GM10248 (cell line): ENCODE results near the gene FSTL4.
A peak's percentile ranks its signal among the peaks of the same experiment; 100 is the strongest.

Experiments
- CTCF ChIA-PET: fragments of 300-600 bp; sonication (Branson Sonifier 250); formaldehyde crosslinking; extraction: SDS; loops from one replicate; lab custom pipeline; 2021; ENCODE audit warnings: antibody characterized with exemption; lab: Yijun Ruan, JAX
- POLR2A ChIA-PET: fragments of 350-650 bp; sonication (Branson Sonifier 250); formaldehyde crosslinking; extraction: SDS; loops from one replicate; lab custom pipeline; 2020; ENCODE audit warnings: antibody characterized with exemption; lab: Yijun Ruan, JAX
- DNase-seq: peaks from one replicate; pipeline ENCODE4 v3.0.0; 2012; ENCODE audit errors: extremely low spot score
- CTCF ChIP-seq: IDR thresholded peaks from 2 replicates; pipeline ENCODE4 v1.5.1; 2012; ENCODE audit warnings: mild to moderate bottlenecking, low read depth; ENCODE audit errors: extremely low read depth, missing control alignments, control extremely low read depth

Gene FSTL4

GRCh38 chr5:133244242-133244641, 368.1 kb downstream of the FSTL4 start:
- ChIA-PET CTCF (interaction anchor here (1.2 to 5.9 kb wide), 5 partner anchors 11 to 132 kb away, joined by 3 to 35 read pairs (median 9); no protein-coding TSS in a partner anchor), POLR2A (no interaction called here)
- DNase-seq: peak; percentile 71
- TF ChIP-seq CTCF: no peak

DNA sequence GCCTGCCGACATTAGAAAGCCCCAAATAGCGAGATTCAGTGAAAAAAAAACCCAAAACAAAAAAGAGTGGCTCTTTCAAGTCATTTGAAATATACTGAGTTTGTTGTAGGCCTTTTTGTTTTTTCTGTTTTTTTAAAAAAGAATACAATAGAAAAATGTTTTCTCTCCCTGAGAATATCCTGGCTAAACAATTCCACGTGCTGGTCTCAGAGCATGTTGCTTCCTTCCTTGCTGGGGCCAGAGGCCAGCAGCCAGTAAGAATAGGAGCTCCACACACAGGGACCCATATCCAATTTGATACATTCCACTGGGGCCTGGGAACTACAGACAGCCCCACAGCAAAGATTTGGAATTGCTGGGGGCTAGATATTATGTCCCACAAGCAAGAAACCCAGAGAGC, 369.1 kb downstream of the FSTL4 start:
- CTCF ChIA-PET: interaction anchor here (2.8 to 5.9 kb wide), 2 partner anchors 12 to 131 kb away, joined by 13 to 35 read pairs; no protein-coding TSS in a partner anchor
- POLR2A ChIA-PET: no interaction called here
- TF ChIP-seq CTCF: no peak
- DNase-seq: no peak

GRCh38 chr5:133242221-133242835, 370.0 kb downstream of the FSTL4 start:
- TF ChIP-seq CTCF: no peak
- ChIA-PET CTCF (interaction anchor here (5.9 kb wide), 1 partner anchor 130 kb away, joined by 35 read pairs; no protein-coding TSS in a partner anchor), POLR2A (no interaction called here)
- DNase-seq: peak; percentile 50

- ChIA-PET CTCF (interaction anchor here (1.0 to 5.9 kb wide), 4 partner anchors 9 to 129 kb away, joined by 3 to 35 read pairs (median 5); no protein-coding TSS in a partner anchor), POLR2A (interaction anchor here (1.0 kb wide), 1 partner anchor 44 kb away, joined by 3 read pairs; no protein-coding TSS in a partner anchor)
- no peak for TF ChIP-seq CTCF
- no peak for DNase-seq
Observed at GRCh38 chr5:133241179-133242092, 370.9 kb downstream of the FSTL4 start.

DNA sequence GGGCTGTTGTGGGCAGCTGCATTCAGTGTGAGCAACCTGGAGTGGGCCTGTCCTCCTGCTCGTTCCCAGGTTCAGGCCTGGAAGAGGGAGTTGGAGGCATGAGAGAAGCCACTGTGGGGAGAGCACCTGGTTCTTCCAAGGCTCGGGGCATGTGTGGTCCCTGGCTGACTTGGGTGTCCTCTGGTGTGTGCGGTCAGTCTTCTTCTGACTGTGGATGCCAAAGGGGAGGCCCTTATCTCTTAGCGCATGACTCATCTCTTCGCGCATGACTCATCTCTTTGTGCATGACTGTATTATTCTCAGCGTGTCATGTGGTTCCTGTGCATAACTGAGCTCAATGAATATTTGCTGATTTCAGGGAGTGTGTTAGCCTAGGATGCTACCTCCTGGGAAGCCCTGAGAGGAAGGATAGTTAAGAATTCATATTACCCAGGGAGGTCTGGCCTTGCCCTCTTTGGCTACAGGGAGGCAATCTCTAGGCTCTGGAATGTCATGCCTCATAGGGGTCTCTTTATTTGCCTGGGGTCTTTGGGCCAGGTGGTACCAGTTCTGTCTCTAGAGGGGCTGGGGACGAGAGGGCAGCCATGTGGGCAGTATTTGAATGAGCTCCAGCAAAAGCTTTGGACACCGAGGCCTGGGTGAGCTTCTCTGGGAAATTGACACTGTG, 371.8 kb downstream of the FSTL4 start:
- POLR2A ChIA-PET: interaction anchor here (1.0 kb wide), 1 partner anchor 45 kb away, joined by 3 read pairs; no protein-coding TSS in a partner anchor
- no peak for TF ChIP-seq CTCF
- CTCF ChIA-PET: interaction anchor here (0.9 to 5.9 kb wide), 6 partner anchors 10 to 128 kb away, joined by 3 to 35 read pairs (median 4); no protein-coding TSS in a partner anchor
- DNase-seq: peak; percentile 80
